Right forelimb (tissue), 1 donor: ENCODE results near the gene MYO1F.
"Not testable (repeated sequence)": the region's sequence is repeated elsewhere in the genome, so short reads cannot be mapped to it uniquely, and the experiment has no call there.

Experiments
- DNase-seq: peaks from one replicate; pipeline ENCODE4 v3.0.0-alpha.2; 2018

MYO1F gene

GRCh38 chr19:8561075-8561764, 16.0 kb downstream of the MYO1F start:
- no peak for DNase-seq

GRCh38 chr19:8558325-8558724, 18.9 kb downstream of the MYO1F start:
- DNase-seq = no peak

GRCh38 chr19:8557642-8558238, 19.5 kb downstream of the MYO1F start:
- no peak for DNase-seq

GRCh38 chr19:8553729-8554128, 23.5 kb downstream of the MYO1F start:
- not testable (repeated sequence) for DNase-seq

GRCh38 chr19:8552810-8553209, 24.4 kb downstream of the MYO1F start:
- no peak for DNase-seq

DNA sequence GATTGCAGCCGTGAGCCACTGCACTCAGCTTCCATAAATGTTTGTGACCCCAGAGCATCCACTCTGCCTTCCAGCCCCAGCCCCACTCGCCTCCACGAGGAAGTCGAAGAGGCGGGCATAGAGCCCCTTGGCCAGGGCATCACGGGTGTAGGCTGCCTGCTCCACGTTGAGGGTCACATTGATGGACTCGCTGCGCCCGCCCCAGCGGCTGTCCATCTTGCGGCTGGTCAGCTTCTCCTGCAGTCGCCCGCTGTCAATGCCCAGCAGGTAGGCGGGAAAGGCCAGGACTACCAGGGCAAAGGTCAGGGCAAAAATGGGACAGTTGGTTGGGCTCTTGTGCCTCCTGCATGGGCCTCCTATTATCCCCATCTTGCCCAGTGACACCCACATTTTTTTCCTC, 27.2 kb downstream of the MYO1F start:
- no peak for DNase-seq

DNA sequence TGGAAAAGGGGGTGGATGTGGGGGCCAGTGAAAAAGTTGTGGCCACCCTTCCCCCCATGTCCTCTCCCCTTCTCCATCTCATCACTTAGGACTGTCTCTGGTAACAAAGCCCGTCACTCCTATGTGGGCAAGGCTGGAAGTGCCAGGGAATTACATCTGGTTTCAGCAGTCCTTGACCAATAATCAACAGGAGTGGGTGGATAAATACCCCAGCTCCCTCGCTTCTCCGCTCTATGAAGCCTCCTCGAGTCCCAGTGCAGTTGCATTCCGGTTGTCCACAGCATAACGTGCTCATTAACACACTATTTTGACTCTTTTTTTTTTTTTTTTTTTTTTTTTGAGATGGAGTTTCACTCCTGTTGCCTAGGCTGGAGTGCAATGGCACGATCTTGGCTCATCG, 31.5 kb downstream of the MYO1F start:
- no peak for DNase-seq

DNA sequence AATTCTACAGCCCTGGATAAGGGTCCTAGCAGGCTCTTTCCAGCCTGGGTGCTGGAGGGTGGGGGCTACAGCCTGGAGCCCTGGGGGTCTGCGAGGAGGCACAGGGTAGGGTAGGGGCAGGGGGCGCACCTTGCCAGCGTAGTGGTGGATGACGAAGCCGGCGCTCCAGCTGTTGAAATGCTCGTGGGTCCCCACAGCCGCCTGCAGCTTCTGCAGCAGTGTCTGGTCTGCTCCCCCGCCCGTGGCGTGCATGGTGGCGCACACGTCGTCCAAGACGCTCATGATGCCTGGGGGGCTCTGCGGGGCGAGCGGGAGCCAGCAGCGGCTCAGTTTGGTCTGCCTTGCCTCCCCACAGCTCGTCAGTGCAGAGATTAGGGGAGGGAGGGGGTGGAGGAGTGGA, 33.1 kb downstream of the MYO1F start:
- no peak for DNase-seq

GRCh38 chr19:8539621-8540149, 37.6 kb downstream of the MYO1F start:
- no peak for DNase-seq

- no peak for DNase-seq
Measured at GRCh38 chr19:8537099-8537498, 40.1 kb downstream of the MYO1F start.

- no peak for DNase-seq
Measured at GRCh38 chr19:8536282-8536681, 41.0 kb downstream of the MYO1F start.

DNA sequence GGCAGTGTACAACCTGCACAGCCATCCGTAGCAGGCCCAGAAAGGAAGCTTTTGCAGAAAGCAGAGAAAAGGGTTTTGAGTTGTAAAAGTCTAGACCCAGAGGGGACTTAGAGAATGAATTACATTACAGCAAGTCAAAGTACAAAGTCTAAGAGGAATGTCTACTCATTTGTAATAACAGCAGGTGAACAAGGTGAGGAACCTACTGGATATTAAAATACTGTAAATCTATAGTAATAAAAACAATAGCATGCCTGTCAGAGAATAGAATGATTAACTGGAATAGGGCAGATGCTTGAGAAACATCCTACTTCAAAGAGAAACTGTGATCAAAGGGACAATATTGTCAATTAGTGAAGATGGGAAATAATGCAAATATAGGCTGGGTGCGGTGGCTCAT, 45.0 kb downstream of the MYO1F start:
- no peak for DNase-seq

DNA sequence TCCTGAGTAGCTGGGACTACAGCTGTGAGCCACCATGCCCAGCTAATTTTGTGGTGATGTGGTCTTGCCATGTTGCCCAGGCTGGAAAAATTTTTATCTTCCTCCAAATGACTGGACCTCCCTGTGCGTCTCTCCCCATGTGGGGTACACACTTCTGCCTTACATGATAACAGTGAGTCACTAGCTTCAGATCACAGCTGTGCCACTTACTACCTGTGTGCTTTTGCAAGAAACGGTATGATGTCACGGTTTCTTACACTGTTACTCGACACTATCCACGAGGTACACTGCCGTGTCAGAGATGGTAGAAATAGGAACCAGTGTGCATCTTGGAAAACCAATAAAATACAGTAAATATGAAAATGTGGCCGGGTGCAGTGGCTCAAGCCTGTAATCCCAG, 45.8 kb downstream of the MYO1F start:
- DNase-seq = no peak

DNA sequence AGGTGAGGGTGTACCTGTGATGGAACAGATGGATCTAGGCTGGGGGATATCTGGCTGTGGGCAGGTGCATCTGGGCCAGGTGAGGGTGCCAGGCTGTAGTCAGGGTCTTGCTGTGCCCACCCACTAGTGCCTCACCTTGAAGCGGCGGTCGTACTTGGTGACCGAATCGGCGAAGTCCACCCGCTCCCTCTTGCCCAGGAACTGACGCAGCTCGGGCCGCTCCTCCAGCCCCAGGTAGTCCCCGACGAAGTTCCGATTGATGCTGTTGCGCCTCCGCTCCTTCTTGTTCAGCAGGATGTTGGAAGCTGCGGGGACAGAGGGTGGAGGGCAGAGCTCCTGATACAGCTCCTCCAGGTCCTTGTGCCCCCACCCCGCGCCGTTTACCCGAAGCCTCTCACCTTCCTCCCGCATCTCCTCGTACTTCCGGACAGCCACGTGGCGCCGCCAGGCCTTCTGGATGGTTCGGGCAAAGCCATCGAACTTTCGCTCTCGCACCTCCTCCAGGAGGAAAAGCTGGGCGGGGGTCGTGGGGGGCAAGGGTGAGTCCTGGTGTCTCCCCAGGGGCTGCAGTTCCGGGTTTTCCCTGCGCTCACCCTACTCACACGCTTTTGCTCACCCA, 47.1 kb downstream of the MYO1F start:
- no peak for DNase-seq

- DNase-seq = no peak
Measured at GRCh38 chr19:8529369-8530006, 47.8 kb downstream of the MYO1F start.

DNA sequence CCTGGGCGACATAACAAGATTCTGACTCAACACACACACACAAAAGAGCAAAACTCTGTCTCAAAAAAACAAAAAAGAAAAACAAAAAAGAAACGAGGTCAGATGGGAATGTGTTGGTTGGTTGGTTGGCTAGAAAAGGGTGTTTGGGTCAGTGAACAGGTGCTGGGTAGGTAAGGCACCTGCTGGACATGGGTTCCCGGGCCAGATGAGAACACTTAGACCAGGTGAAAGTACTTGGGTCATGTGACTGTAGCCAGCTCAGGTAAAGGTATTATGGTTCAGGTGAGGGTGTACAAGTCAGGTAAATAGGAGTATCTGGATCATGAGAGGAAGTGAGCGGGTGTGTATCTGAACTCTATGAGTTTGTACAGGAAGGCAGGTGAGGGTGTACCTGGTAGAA, 48.7 kb downstream of the MYO1F start:
- no peak for DNase-seq

DNA sequence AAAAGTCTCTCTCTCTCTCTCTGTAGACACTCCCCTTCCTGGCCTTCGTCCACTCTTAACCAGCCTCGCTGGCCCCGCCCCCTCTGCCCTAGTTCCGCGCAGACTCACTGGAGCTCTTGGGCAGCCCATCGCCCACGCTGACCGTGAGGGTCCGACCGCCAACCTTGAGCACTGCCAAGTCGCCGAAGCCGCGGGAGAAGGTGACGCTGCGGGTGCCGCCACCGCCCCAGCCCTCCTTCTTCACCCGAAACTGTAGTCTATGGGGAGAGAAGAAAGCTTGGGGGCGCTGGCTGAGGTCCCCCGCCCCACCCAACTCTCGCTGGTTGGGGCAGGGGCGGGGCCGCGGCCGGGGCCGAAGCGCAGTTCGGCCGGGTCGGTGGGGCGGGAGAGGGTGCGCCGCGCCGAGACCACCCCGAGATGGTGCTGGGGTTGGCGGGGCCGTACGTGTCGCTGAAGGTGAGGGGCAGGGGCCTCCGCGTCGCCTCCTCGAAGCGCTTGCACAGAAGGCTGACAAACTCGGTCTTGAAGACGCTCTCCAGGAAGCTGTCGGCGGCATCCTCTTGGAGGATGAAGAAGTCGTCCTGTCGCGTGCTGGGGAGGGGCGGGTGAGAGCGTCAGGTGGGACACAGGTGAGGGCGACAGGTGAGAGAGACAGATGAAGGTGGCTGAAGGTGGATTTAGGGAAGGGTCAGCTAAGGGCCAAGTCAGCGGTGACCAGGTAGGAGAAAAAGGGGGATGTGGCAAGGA, 50.7 kb downstream of the MYO1F start:
- peak; percentile 96 for DNase-seq

DNA sequence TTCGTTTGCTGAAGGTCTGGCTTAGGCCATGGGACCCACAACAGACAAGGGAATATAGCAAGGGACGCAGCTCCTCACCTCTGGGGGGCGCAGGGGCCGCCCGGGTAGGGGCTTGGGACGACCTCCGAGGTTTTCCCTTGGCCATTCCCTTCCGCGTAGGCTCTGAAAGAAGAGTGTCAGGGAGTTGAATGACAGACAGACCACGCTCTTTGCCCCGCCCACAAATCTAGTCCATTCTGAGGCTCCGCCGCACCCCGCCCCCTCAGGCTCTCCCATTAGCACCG, 51.9 kb downstream of the MYO1F start:
- no peak for DNase-seq

DNA sequence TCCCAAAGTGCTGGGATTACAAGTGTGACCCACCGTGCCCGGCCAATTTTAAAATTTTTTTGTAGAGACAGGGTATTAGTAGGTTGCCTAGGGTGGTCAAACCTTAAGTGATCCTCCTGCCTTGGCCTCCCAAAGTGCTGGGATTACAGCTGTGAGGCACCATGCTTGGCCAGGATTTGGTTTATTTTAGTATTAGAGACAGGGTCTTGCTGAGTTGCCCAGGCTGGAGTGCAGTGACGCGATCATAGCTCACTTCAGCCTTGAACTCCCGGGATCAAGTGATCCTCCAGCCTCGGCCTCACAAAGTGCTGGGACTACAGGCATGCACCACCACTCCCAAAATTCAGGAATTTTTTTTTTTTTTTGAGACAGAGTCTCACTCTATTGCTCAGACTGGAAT, 57.9 kb downstream of the MYO1F start:
- DNase-seq = no peak

GRCh38 chr19:8518536-8518935, 58.7 kb downstream of the MYO1F start:
- DNase-seq = no peak

- no peak for DNase-seq
Measured at GRCh38 chr19:8517551-8518442, 59.4 kb downstream of the MYO1F start.

DNA sequence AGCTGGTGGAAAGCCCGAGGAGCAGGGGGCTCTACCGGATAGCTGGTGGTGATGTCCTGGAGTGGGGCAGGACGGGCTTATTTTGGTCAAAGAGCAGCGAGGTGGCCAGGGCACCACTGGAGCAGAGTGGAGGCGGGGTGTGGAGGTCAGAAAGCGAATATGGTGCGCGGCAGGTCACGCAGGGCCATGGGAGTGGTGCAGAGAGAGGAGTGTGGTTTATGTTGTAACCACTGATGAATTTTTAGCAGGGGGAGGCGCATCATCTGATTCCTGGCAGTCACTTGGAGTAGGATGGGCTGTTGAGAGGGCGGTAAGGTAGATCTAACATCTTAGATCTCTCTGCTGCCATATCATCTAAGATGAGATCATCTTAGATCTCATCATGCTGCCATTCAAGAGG, 61.9 kb downstream of the MYO1F start:
- DNase-seq = no peak
